HG02840 (cell line): Measurements from ENCODE around the gene DDRGK1.
"Not testable (repeated sequence)": the region's sequence is repeated elsewhere in the genome, so short reads cannot be mapped to it uniquely, and the experiment has no call there.

Experiments used
- ATAC-seq: cut with Tn5 transposase; IDR thresholded peaks from one replicate; pipeline ENCODE4 v1.9.1; 2021; ENCODE audit warnings: mild to moderate bottlenecking, moderate library complexity, moderate number of reproducible peaks; ENCODE audit not compliant: unreplicated experiment, low FRiP score

DDRGK1 gene

GRCh38 chr20:3167738-3168078, 36.8 kb downstream of the DDRGK1 start:
- ATAC-seq = no peak

GRCh38 chr20:3166913-3167342, 37.6 kb downstream of the DDRGK1 start:
- ATAC-seq = no peak

- no peak for ATAC-seq
Observed at GRCh38 chr20:3166338-3166912, 38.1 kb downstream of the DDRGK1 start.

GRCh38 chr20:3165473-3166337, 38.8 kb downstream of the DDRGK1 start:
- no peak for ATAC-seq

GRCh38 chr20:3164763-3165410, 39.6 kb downstream of the DDRGK1 start:
- no peak for ATAC-seq

- ATAC-seq = no peak
Observed at GRCh38 chr20:3164043-3164762, 40.3 kb downstream of the DDRGK1 start.

- no peak for ATAC-seq
Observed at GRCh38 chr20:3163099-3164042, 41.1 kb downstream of the DDRGK1 start.

- ATAC-seq = no peak
Observed at GRCh38 chr20:3162080-3162611, 42.3 kb downstream of the DDRGK1 start.

GRCh38 chr20:3161316-3162079, 43.0 kb downstream of the DDRGK1 start:
- no peak for ATAC-seq

- ATAC-seq = no peak
Observed at GRCh38 chr20:3160418-3160817, 44.1 kb downstream of the DDRGK1 start.

GRCh38 chr20:3158968-3159431, 45.5 kb downstream of the DDRGK1 start:
- no peak for ATAC-seq

- no peak for ATAC-seq
Observed at GRCh38 chr20:3157817-3158216, 46.7 kb downstream of the DDRGK1 start.

GRCh38 chr20:3156811-3157619, 47.5 kb downstream of the DDRGK1 start:
- no peak for ATAC-seq

- ATAC-seq = not testable (repeated sequence)
Observed at GRCh38 chr20:3152057-3152644, 52.3 kb downstream of the DDRGK1 start.

GRCh38 chr20:3150908-3151307, 53.6 kb downstream of the DDRGK1 start:
- ATAC-seq = no peak

GRCh38 chr20:3146732-3147341, 57.6 kb downstream of the DDRGK1 start:
- ATAC-seq = no peak

GRCh38 chr20:3141757-3142156, 62.7 kb downstream of the DDRGK1 start:
- ATAC-seq = no peak
